AG09319 (cell line): ENCODE results near the gene IFNA5.

Experiments used
- DNase-seq: peaks from one replicate; pipeline ENCODE4 v3.0.0-alpha.2; 2010; ENCODE audit warnings: low read depth; ENCODE audit errors: extremely low read depth
- CTCF ChIP-seq: IDR thresholded peaks from 2 replicates; pipeline ENCODE4 v1.5.1; 2011; ENCODE audit warnings: low read depth, mild to moderate bottlenecking, inconsistent platforms, low read length, moderate library complexity

The IFNA5 gene

GRCh38 chr9:21305213-21305612 is at the start of gene IFNA5:
IFNA5 (minus strand) TSS chr9:21305313; CDS start chr9:21305256, 57 bp downstream.
- TF ChIP-seq CTCF: no peak
- no peak for DNase-seq

GRCh38 chr9:21350787-21351186 is 45.7 kb upstream of the IFNA5 start, which contains the start of gene IFNA6:
IFNA6 (minus strand) TSS chr9:21350887; CDS start chr9:21350887, 0 bp downstream.
- DNase-seq: no peak
- TF ChIP-seq CTCF: no peak

GRCh38 chr9:21348430-21348970 is 43.4 kb upstream of the IFNA5 start:
- no peak for TF ChIP-seq CTCF
- no peak for DNase-seq

GRCh38 chr9:21340735-21341134 is 35.6 kb upstream of the IFNA5 start:
- no peak for DNase-seq
- TF ChIP-seq CTCF: no peak

- no peak for TF ChIP-seq CTCF
- no peak for DNase-seq
Observed at GRCh38 chr9:21336457-21336856, 31.3 kb upstream of the IFNA5 start.

- DNase-seq: peak; percentile 82
- no peak for TF ChIP-seq CTCF
Observed at GRCh38 chr9:21334701-21335632, 29.9 kb upstream of the IFNA5 start, which contains the start of gene KLHL9. KLHL9 (minus strand) TSS chr9:21335404; CDS start chr9:21334859, 545 bp downstream.

GRCh38 chr9:21333226-21333625 is 28.1 kb upstream of the IFNA5 start:
- no peak for TF ChIP-seq CTCF
- no peak for DNase-seq
